ENCODE measurements around the gene MYO1G.
A peak's percentile ranks its signal among the peaks of the same experiment; 100 is the strongest.

Gene MYO1G

DNA sequence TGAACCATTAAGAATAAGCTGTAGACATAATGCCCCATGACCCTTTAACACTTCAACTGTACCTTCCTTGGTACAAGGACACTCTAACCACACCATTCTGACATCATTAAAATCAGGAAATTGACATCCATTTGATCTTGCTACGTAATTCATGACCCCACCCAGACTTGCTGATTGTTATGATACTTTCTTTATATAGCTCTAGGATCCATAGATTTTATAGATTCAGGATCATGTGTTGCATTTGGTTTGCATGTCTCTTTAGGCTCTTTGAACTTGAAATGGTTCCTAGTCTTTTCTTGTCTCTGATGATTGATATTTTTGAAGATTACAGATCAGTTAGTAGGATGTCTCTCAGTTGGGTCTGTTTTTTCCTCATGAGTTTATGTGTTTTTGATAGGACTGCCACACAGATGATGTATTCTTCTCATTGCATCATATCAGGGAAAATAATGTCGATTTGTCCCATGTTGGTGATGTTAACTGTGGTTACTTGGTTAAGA lies 34.7 kb upstream of the MYO1G start:
- Histone ChIP-seq H3K9me3 (ENCODE audit: control insufficient read depth, insufficient read depth, low read length) (peaks cover 4% of the 10 kb centered on the region), H3K9ac (ENCODE audit: low read depth, low read length) (no peak overlapping the region), H3K4me1 (ENCODE audit: control insufficient read depth, insufficient read depth, low read length) (no peaks in the 10 kb centered on the region), H3K27me3 (ENCODE audit: control insufficient read depth, insufficient read depth, low read length) (no peaks in the 10 kb centered on the region), H3K36me3 (ENCODE audit: control insufficient read depth, insufficient read depth, low read length) (no peaks in the 10 kb centered on the region), H3K4me3 (ENCODE audit: low read depth, low read length) (no peak overlapping the region)

DNA sequence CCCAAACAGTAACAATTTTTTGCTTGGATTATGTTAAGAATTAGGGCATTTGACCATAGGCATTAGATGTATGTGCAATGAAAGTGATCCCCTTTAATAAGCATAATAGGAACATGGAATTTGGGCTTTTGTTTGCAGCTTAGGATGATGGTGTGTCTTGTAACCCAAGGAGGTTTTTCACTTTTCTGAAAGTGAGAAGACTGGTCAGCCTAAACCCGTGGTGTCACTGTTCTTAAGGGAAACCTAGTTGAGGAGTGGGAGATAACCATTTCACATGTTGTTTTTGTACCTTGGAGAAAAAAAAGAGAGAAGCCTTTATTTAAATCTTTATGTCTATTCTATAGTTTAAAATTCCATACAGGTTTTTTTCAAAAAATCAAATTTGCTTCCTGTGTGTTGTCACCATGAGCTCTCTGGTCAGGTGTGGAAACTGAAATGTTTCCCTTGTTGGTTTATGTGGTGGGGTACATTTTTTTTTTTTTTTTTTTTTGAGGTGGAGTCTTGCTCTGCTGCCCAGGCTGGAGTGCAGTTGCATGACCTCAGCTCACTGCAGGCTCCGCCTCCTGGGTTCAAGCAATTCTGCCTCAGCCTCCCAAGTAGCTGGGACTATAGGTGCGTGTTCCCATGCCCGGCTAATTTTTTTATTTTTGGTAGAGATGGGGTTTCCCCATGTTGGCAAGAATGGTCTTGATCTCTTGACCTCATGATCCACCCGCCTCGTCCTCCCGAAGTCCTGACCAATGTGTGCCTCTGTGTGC lies 28.9 kb upstream of the MYO1G start:
- Histone ChIP-seq H3K36me3 (ENCODE audit: control insufficient read depth, insufficient read depth, low read length) (peaks cover 4% of the 10 kb centered on the region), H3K4me3 (ENCODE audit: low read depth, low read length) (no peak overlapping the region), H3K27me3 (ENCODE audit: control insufficient read depth, insufficient read depth, low read length) (no peaks in the 10 kb centered on the region), H3K9ac (ENCODE audit: low read depth, low read length) (no peak overlapping the region), H3K9me3 (ENCODE audit: control insufficient read depth, insufficient read depth, low read length) (no peaks in the 10 kb centered on the region), H3K4me1 (ENCODE audit: control insufficient read depth, insufficient read depth, low read length) (no peaks in the 10 kb centered on the region)

DNA sequence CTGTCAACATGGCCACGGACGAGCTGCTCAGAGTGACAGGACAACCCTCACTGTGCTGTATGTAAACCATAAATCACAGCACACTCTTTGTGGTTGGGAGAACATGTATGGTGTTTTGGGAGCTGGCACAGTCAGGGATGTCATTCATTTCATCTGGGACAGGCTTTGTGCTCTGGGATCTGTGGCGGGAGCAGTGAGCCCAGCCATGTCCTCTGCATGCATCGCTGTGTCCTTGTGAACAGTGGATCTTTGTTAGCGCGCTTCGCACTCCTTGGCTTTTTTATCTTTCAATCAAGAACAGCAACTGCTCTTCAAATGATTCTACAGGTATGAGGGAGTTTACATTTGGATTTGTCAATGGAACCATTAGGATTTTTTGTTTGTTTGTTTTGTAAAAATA lies 28.3 kb upstream of the MYO1G start:
- Histone ChIP-seq H3K9ac (ENCODE audit: low read depth, low read length) (no peak overlapping the region), H3K4me1 (ENCODE audit: control insufficient read depth, insufficient read depth, low read length) (no peaks in the 10 kb centered on the region), H3K36me3 (ENCODE audit: control insufficient read depth, insufficient read depth, low read length) (peaks cover 4% of the 10 kb centered on the region), H3K27me3 (ENCODE audit: control insufficient read depth, insufficient read depth, low read length) (no peaks in the 10 kb centered on the region), H3K4me3 (ENCODE audit: low read depth, low read length) (no peak overlapping the region), H3K9me3 (ENCODE audit: control insufficient read depth, insufficient read depth, low read length) (no peaks in the 10 kb centered on the region)

DNA sequence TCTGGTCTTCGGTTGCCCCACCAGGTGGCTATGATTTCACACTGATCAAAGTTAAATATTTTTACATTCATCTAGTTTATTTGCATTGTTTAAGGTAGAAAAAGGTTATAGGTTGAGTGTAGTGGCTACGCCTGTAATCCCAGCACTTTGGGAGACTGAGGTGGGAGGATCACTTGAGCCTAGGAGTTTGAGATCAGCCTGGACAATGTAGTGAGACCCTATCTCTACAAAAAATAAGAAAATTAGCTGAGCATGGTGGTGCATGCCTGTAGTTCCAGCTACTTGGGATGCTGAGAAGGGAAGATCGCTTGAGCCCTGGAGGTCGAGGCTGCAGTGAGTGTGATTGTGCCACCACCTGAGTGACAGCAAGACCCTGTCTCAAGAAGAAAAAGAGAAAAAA lies 25.0 kb upstream of the MYO1G start:
- Histone ChIP-seq H3K36me3 (ENCODE audit: control insufficient read depth, insufficient read depth, low read length) (peaks cover 4% of the 10 kb centered on the region), H3K9ac (ENCODE audit: low read depth, low read length) (no peak overlapping the region), H3K27me3 (ENCODE audit: control insufficient read depth, insufficient read depth, low read length) (no peaks in the 10 kb centered on the region), H3K4me1 (ENCODE audit: control insufficient read depth, insufficient read depth, low read length) (no peaks in the 10 kb centered on the region), H3K9me3 (ENCODE audit: control insufficient read depth, insufficient read depth, low read length) (no peaks in the 10 kb centered on the region), H3K4me3 (ENCODE audit: low read depth, low read length) (no peak overlapping the region)

DNA sequence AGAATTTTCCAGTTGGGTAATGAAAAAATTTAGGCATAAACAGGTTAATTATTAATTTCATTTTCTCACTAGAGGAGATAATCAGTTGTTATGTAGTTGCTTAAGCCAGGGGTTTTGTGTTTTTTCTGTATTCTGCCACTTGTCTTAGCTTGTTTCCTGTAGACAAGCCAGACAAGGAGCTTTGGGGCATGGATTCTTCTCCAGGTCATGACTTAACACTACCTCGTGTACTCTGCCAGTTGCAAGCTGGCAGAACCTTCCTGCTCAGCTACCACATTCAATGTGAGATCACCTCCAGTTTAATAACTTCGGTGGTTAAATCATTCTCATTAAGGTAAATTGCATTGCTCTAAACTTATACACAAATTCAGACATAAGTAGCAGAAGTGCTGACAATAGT lies 23.0 kb upstream of the MYO1G start:
- H3K9ac ChIP-seq (ENCODE audit: low read depth, low read length): no peak overlapping the region
- H3K36me3 ChIP-seq (ENCODE audit: control insufficient read depth, insufficient read depth, low read length): peaks cover 4% of the 10 kb centered on the region

DNA sequence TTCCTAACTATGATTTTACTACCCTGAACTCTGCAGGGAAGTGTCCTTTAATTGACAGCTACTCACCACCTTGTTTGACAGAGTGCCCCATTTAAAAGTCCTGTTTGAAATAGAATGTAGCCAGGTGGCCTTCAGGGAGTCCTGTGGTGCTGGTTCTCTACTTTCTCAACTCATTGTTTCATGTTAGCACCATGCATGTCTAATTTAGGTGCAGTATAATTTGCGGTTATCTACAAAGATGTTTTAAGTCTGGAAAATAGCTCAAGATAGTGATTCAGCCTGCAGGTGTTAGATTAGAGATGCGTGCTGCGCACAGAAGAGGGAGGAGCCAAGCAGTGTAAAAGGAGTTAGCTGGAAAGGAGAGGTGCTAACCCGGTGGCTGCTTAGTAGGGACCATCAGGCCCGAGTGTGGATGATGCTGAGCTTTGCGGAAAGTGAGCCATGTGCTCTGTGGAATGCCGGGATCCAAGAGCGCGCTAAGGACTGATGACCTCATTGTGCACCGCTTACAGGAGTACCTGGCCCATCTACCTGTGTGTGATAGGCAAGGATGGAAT lies 22.4 kb upstream of the MYO1G start:
- no peaks in the 10 kb centered on the region for H3K36me3 ChIP-seq (ENCODE audit: control insufficient read depth, insufficient read depth, low read length)
- H3K9me3 ChIP-seq (ENCODE audit: control insufficient read depth, insufficient read depth, low read length): no peaks in the 10 kb centered on the region
- H3K4me1 ChIP-seq (ENCODE audit: control insufficient read depth, insufficient read depth, low read length): no peaks in the 10 kb centered on the region
- peak overlapping the region; percentile 89 for H3K4me3 ChIP-seq (ENCODE audit: low read depth, low read length)
- no peaks in the 10 kb centered on the region for H3K27me3 ChIP-seq (ENCODE audit: control insufficient read depth, insufficient read depth, low read length)
- no peak overlapping the region for H3K9ac ChIP-seq (ENCODE audit: low read depth, low read length)

More for the DNA sequence above, 23.0 kb upstream of the MYO1G start:
- H3K27me3 ChIP-seq (ENCODE audit: control insufficient read depth, insufficient read depth, low read length): no peaks in the 10 kb centered on the region
- no peaks in the 10 kb centered on the region for H3K4me1 ChIP-seq (ENCODE audit: control insufficient read depth, insufficient read depth, low read length)
- H3K9me3 ChIP-seq (ENCODE audit: control insufficient read depth, insufficient read depth, low read length): no peaks in the 10 kb centered on the region
- H3K4me3 ChIP-seq (ENCODE audit: low read depth, low read length): no peak overlapping the region

DNA sequence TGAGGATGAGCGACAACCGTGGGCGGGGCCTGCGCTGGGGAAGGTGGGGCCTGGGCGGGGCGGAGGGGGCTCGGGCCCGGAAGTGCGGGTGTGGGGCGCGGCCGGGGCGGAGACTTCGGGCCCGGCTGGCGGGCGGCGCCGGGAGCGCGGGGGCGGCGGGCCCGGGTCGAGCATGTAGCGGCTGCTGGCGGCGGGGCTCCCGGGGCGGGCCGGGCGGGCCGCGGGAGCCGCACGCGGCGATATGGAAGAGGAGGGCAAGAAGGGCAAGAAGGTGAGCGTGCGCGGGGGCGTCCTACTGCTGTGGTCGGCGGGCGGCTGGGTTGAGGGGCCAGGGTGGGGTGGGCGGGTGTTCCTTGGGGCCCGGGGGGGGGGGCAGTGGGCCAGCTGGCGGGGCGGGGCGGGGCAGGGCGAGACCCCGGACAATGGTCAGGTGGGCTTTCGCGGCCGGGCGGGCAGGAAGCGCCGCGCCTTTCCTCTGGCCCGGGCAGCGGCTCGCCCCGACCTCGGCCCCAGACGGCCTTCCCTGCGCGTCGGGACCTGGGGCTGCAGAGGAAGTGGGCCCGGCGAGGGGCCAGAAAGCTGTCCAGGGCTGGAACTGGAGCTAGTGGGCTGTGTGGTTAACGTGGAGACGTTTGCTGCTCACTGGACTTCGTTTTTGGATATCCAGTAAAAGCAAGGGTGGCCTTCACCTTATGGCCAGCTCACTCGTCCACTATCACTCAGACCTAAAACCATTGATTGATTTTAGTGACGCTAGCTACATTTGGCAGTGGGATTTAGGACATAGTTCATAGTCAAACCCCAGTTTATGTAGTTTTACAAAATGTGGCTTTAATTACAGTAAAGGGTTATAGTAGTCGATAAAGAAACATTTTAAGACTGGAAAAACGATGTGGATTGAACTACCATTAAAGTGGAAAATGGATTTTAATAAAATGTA lies 21.5 kb upstream of the MYO1G start, which contains the start of gene CCM2:
TSS of gene CCM2 (plus strand) at position 109 of the 940 bp plus-strand sequence. CDS start at position 242, 133 bp downstream.
- Histone ChIP-seq H3K9me3 (ENCODE audit: control insufficient read depth, insufficient read depth, low read length) (no peaks in the 10 kb centered on the region), H3K27me3 (ENCODE audit: control insufficient read depth, insufficient read depth, low read length) (no peaks in the 10 kb centered on the region), H3K9ac (ENCODE audit: low read depth, low read length) (peak within 1 kb of the TSS; percentile 96), H3K36me3 (ENCODE audit: control insufficient read depth, insufficient read depth, low read length) (no peaks in the 10 kb centered on the region), H3K4me1 (ENCODE audit: control insufficient read depth, insufficient read depth, low read length) (no peaks in the 10 kb centered on the region), H3K4me3 (ENCODE audit: low read depth, low read length) (peak within 1 kb of the TSS; percentile 89)

DNA sequence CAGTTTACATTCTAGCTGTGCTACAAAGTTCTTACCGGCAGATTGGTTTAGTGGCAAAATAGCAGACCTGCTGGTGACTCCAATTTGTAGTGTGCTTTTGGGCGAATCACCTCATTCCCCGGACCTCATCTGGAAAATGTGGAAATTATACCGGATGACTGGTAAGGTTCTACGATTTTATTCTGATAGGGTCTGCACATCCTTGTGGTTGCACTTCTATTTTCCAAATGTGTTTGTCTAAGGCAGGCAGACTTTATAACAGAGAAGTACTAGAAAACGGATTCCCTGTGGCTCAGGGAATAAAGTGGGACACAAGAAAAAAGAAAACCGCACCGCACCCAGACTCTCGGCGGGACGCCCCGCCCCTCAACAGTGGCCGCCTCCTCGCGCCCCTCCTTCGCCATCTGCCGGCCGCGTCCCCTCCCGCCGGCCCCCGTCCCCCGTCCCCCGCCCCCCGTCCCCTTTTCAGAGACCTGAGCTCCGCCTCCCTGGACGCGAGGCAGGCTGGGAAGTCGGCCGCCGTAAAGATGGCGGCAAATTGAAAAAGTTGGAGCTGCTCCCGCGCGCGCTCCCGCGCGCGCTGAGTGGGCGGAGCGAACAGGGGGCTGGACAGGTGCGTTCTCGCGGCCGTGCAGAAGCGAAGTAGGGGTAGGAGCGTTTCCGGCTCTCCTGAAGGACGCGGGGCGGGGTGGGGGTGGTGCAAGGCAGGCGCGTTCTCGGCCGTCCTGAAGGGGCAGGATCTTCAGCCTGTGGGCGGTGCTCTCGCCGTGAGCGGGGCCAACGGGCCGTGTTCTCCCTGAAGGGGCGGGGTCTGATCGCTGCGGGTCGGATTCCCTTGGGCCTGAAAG lies 20.7 kb upstream of the MYO1G start:
- Histone ChIP-seq H3K9me3 (ENCODE audit: control insufficient read depth, insufficient read depth, low read length) (no peaks in the 10 kb centered on the region), H3K27me3 (ENCODE audit: control insufficient read depth, insufficient read depth, low read length) (no peaks in the 10 kb centered on the region), H3K4me3 (ENCODE audit: low read depth, low read length) (peak overlapping the region; percentile 72), H3K9ac (ENCODE audit: low read depth, low read length) (peak overlapping the region; percentile 96), H3K4me1 (ENCODE audit: control insufficient read depth, insufficient read depth, low read length) (no peaks in the 10 kb centered on the region), H3K36me3 (ENCODE audit: control insufficient read depth, insufficient read depth, low read length) (no peaks in the 10 kb centered on the region)

DNA sequence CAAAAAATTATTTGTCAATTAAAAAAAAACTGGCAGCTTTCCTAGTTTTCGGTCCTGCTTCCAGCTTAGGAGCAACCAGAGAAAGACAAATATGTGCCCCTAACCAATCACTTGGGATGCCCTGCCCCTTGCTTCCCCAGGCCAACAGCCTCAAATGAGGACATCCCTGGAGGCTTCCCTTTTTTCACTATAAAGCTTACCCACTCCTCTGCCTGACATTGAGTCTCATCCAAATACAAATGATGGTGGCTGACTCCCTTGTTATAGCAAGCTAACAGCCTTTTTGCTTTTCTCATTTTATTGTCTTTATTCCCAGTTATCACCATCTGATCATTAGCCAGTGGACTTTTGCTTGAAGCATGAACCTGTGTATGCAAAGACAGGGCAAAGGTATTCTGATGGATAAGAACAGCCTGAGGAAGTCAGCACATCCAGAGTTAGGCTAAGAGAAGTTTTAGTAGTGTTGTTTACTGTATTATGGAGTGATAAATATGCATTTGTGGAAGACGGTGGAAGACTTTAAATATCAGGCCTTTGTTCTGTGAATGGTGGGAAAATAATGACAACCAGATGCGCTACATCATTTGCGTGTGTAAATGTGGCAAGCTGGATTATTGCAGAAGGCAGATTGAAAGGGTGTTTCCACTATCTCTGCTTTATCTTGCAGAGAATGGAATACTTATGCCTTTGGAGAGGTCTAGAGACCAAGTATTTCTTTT lies 19.5 kb upstream of the MYO1G start:
- Histone ChIP-seq H3K4me3 (ENCODE audit: low read depth, low read length) (no peak overlapping the region), H3K9ac (ENCODE audit: low read depth, low read length) (no peak overlapping the region)

DNA sequence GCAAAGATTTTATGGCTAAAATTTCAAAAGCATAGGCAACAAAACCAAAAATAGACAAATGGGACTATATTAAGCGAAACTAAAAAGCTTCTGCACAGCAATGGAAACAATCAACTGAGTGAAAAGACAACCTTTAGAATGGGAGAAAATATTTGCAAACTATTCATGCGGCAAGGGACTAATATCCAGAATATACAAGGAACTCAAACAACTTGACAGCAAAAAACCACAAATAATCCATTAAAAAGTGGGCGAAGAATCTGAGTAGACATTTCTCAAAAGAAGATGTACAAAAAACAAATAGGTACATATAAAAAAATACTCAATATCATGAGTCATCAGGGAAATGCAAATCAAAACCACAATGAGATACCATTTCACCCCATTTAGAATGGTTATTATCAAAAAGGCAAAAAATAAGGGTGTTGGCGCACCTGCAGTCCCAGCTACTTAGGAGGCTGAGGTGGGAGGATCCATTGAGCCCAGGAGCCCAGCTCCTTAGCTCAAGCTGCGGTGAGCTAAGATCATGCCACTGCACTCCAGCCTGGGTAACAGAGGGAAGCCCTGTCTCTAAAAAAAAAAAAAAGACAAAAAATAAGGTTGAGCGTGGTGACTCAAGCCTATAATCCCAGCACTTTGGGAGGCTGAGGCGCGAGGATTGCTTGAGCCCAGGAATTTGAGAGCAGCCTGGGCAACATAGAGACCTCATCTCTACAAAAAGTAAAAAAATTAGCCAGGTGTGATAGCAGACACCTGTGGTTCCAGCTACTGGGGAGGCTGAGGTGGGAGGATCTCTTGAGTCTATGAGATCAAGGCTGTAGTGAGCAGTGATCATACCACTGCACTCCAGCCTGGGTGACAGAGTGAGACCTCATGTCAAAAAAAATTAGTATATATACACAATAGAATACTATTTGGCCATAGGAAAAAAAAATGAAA lies 17.0 kb upstream of the MYO1G start:
- Histone ChIP-seq H3K36me3 (ENCODE audit: control insufficient read depth, insufficient read depth, low read length) (no peaks in the 10 kb centered on the region), H3K9me3 (ENCODE audit: control insufficient read depth, insufficient read depth, low read length) (no peaks in the 10 kb centered on the region), H3K4me1 (ENCODE audit: control insufficient read depth, insufficient read depth, low read length) (no peaks in the 10 kb centered on the region), H3K27me3 (ENCODE audit: control insufficient read depth, insufficient read depth, low read length) (no peaks in the 10 kb centered on the region), H3K9ac (ENCODE audit: low read depth, low read length) (no peak overlapping the region), H3K4me3 (ENCODE audit: low read depth, low read length) (no peak overlapping the region)

More for the DNA sequence above, 19.5 kb upstream of the MYO1G start:
- no peaks in the 10 kb centered on the region for H3K36me3 ChIP-seq (ENCODE audit: control insufficient read depth, insufficient read depth, low read length)
- H3K27me3 ChIP-seq (ENCODE audit: control insufficient read depth, insufficient read depth, low read length): no peaks in the 10 kb centered on the region
- H3K9me3 ChIP-seq (ENCODE audit: control insufficient read depth, insufficient read depth, low read length): no peaks in the 10 kb centered on the region
- no peaks in the 10 kb centered on the region for H3K4me1 ChIP-seq (ENCODE audit: control insufficient read depth, insufficient read depth, low read length)

Data from iPS-15b (cell line).